OCI-M2 (cell line): ENCODE measurements around the gene PLA2G2C.

Source experiments
- DNase-seq: peaks from one replicate; lab custom pipeline; 2025; ENCODE audit not compliant: unreplicated experiment; lab: John Stamatoyannopoulos, UW

The PLA2G2C gene

DNA sequence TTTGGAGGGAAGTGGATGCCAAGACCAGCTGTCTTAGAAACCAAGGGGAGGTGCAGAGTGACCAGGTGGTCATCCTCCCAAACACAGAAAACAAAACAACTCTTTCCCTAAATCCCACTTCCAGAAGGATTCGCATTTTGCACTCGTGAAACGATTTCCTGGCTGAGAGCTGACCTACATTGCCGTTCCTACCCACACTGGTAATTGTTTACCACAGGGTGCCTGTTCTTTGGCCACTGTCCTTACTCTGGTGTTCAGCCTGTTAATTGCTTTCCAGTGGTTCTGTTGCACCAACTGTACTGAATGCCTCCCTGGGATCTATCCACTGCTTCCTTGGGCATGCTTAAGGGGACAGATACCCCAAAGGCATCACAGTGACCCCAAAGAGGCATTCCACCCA lies 23.2 kb upstream of the PLA2G2C start:
- no peak for DNase-seq

DNA sequence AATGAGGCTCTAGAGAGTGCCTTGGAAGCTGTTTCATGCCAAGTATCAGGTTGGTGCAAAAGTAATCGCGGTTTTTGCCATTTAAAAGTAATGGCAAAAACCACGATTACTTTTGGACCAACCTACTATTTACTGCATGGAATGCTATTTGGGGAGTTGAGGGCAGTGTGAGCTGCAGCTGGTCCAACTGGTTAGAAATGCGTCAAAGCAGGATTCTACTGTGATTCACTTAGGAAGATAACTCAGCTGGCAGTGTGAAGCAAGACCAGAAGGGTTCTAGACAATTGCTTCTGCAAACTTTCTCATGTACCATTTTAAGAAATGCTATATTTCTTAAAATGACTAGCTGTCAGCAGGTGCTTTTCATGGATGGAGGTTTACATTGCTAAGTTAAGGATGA lies 21.2 kb upstream of the PLA2G2C start:
- no peak for DNase-seq

DNA sequence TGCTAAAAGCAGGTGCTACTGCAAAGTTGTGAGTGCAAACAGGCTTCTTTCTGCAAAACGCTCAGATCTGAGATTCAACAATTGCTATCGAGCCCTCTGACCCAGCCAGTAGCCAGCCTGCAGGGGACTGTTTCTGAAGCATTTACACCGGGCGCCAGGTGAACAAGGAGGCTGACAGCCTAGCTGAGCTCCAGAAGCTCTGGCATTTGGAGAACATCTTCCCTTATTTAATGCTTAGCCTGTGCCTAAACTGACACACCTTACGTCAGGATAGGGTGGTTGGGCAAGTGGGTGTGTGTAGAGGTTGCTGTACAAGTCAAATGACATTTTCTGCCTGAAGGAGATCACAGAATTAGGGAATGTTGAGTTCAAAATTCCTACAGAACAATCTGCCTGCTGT lies 15.8 kb upstream of the PLA2G2C start:
- DNase-seq, result no peak

DNA sequence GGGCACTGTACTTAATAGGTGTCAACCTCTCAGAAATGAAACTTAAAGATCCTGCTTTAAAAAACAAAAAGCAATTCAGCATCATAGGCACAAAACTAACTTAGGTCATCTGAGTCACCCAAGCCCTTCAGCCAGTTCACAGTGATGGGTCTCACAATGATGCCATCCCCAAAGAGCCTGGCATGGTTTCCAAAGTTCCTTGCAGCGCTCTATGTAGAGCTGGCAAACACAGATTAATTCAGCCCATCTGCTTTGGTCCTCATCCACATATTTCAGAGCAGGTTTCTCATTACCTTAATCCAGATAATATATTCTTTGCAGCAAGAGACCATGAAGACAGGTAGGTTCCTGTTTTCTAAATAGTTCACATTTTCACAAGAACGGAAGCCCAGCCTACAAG lies 14.6 kb upstream of the PLA2G2C start:
- no peak for DNase-seq

DNA sequence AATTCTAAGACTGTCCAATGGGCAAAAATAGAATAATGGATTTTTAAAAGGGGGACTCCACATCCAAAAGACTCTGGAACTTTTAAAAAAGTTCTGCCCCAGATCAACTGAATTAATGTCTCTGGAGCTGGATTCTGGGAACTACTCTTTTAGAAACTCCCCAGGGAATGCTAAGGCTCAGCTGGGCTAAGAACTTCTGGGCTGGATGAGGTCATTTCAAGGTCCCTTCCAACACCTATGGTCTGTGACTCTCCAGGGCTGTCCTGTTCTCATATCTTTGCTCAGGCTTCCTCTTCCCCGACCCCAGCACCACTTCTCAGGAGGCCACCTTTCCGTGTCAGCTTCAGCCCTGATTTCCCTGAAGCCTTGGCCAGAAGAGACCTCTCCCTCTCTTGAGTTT lies 13.5 kb upstream of the PLA2G2C start:
- DNase-seq, result no peak

DNA sequence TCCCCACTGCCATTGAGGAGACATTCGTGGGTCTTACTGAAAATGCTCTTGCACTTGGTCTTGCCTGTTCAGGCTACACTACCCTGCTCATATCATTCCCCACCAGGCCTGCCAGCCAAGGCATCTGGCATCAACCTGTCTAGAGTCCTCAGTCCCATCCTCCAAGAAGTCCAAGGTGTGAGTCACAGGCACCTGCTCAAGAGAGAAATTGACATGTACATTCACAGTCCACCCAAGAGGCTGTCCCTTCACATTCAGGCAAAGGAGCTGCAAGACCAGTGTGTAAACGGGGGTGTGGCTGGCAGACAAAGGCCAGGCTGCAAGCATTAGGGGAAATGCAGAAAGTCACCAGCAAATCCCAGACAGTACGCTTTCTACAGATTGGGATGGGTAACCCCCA lies 13.1 kb upstream of the PLA2G2C start:
- no peak for DNase-seq

DNA sequence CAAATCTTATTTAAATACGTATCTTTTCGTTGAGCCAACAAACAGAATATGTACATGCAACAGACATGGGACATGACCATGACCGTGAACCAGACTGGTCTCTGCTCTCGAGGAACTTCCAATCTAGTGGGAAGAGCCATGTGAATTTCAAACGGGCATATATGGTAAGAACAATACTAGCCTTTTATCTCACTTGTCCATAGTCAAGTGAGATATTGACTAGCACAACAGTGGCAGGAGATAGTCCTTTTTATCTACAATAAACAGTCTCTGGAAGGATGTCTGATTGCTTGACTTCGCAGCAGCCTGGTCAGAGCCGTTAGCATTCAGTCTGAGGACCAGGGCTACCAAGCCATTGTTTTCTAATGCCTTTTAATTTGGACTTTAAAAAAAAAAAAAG lies 12.6 kb upstream of the PLA2G2C start:
- DNase-seq, result peak; percentile 26

DNA sequence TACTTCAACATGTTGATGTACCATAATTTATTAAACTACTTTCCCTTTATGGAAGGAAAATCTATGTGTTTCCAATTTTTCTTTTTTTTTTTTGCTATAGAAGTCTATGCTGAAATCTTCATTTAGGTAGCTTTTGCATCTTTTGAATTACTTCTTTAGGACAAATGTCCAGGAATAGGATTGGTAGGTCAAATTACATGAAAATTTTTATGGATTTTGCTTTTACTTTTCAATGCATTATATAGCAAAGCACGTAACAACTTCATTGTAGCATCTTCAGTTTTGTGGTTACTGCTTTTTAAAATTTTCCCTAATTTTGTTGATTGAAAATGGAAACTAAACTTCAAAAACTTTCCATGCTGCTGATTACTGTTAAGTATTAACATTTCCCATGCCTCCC lies 12.0 kb upstream of the PLA2G2C start:
- DNase-seq, result no peak

DNA sequence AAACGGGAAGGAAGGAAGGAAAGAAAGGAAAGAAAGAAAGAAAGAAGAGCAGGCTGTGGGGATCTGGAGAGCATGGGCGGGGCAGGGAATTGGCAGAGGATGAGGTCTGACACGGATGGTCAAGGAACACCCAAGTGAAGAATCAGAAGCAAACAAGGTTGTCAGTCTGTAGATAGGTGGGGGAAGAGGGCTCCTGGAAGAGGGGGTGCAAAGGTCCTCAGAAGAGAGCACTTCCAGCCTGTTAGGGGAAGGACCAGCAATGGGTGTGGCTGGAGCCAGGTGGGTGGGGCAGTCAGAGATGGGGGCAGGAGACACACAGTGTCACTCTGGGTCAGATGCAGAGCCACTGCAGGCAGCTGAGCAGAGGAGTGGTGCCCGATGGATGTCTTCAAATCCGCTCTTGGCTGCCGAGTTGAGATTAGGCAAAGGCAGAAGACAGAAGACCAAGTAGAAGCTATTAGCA lies 11.0 kb upstream of the PLA2G2C start:
- DNase-seq, result no peak

DNA sequence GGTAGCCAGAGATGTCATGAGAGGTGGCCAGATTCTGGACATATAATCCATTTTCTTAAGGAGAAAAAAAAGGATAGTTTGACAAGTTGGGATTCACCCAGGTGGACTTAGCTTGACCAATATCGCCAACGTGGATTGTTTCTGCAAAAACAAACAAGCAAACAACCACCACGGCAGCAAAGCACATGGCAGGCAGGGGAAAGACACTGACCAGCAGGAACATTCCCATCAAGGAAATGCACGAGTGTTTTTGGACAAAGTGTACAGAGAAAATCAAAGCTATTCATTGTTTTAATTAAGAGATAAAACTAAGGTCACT lies 9.1 kb upstream of the PLA2G2C start:
- no peak for DNase-seq

DNA sequence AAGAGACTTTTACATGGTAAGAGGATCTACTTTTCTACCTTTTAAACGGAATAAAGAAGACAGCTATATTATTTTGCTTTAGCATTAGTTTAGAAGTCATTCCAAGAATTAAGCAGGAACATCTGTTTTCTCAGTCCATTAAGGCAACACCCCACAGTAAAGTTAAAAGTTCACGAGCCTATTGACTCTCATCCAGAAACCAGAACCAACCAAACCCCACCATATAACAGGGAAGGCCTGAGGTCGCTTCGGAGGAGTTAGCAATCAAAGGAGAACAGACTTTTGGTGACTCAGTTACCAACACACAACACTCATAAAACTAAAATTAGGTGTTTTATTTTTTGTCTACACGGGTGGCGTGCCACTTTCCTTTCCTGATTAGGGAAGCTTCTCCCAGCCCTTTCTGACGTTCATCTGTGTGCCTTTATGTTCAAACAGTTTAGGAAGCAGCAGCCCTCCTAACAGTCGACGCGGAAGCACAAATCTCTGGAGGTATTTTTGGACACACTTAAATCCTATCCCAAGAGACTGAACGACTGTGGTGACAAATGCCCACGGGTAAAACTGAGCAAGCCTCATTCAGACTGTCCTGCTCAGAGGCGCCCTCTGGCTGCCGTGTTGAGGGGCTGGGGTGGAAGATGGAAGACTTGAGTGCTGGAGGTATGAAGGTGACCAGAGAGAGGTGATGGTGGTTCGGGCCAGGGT lies 8.6 kb upstream of the PLA2G2C start:
- no peak for DNase-seq

DNA sequence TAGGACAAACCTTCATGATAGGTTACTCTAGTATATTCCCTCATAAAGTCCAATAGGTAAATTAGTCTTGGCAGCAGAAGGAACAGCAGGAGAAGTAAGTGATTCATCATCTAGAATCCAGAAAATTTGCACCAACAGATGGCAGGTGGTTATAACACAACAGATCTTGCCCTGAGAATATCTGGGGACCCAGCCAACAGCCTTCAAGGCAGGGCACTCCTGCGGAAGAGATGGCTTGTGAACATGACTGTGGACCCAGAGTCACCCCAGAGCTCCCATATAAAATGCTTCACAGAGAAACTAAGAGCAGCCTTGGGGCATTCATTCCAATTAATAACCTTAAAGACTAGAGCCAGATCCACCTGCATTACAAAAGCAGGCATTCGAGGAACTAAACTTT lies 7.9 kb upstream of the PLA2G2C start:
- no peak for DNase-seq

DNA sequence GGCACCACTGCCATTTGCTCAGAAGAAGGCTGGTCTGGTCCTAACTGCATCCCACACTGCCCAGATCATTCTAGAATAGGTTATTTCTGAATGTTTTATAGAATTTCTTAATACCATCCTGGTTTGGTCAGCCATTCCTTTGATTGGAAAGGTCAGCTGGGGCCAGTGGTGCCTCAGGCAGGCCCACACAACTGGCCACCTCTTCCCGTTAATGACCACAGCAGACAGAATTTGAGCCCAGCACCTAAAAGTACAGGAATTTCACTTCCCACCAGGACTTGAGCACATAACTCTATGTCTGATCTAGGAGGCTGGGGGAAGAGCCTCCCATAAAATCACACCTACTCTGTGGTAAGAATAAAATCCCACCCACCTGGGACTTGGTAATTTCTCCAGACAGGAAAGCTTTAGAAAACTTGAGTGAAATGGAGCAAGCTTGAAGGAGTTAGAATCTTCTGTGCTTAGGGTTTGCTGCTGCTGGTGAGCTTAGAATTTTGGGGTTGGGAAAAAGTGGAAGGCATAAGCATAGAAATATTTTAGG lies 6.6 kb upstream of the PLA2G2C start:
- no peak for DNase-seq

DNA sequence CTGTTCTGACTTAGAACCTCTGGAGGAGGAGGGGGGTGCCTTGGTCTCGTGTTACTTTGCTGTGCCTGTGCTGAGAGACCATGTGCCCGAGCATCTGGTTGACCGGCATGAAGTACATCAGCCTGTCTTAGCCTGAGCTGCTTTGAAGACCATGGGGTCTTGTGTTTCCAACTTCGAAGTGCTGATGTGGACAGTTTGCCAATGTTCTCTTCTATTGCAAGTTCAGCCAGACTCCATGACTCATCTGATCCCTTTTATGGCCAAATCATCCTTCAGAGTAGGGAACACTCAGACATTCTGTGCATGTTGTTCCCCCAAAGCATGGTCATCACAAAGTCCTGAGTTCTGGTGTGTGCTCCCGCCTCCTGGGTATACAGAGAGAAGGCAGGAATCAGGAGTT lies 6.0 kb upstream of the PLA2G2C start:
- no peak for DNase-seq

DNA sequence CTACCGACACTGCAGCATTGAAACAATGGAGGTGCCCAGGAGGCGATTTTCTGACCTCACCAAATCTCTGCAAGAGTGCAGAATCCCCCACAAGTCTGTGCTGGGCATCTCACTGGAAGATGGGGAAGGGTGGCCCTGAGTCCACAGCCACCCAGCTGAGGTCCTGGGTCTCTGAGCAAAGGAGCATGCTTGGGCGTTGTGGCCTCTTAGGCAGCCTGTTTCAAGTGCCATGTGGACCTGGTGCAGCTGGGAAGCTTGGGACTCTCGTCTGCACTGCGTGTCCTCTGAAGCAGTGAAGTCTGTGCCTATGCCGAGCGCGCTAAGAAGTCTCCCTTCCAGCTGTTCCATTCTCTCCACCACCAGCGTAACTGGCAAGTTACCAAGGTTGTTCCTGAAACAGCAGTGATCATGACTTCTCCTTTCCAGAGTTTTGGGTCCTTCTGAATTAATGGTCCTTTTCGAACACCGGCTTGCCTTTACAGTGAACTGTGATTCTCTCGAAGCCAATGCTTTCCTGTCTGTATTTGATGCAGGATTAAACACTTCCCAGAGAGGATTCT lies 5.0 kb upstream of the PLA2G2C start:
- DNase-seq, result no peak

DNA sequence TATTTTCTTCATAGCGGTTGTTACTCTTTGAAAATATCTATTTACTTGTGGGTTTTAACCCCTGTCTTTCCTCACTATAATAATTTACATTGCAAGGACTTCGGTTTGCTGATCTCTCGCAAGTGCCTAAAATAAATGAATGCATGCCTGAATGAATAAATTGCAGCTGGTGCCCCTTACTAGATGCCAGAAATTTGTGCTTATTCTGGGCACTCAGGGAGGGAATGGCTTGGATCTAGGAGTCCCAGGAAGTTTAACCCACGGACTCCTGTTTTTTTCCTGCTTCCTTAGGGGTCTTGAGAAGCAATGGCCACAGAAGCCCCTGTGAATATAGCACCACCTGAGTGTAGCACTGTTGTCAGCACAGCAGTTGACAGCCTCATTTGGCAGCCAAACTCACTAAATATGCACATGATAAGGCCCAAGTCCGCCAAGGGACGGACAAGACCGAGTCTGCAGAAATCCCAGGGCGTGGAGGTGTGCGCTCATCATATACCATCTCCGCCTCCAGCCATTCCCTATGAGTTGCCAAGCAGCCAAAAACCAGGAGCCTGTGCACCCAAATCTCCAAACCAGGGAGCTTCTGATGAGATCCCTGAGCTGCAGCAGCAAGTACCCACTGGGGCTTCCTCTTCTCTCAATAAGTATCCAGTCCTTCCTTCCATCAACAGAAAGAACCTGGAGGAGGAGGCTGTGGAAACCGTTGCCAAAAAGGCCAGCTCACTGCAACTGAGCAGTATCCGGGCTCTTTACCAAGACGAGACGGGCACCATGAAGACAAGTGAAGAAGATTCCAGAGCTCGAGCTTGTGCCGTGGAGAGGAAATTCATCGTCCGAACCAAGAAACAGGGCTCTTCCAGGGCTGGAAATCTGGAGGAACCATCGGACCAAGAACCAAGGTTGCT lies 4.2 kb upstream of the PLA2G2C start:
- DNase-seq, result no peak

DNA sequence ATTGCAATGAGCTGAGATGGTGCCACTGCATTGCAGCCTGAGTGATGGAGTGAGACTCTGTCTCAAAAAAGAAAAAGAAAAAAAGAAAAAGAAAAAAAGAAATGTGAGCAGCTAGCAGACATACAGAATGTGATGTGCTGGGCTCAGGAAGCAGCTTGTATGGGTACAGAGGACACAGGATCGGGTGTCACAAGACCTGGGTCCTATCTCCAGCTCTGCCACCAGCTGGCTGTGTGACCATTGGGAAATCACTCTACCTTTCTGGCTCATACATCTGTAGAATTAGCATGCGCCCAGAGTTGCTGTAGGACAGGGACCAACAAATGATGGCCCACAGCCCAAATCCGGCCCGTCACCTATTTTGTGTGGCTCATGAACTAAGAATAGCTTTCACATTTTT lies 3.3 kb upstream of the PLA2G2C start:
- no peak for DNase-seq

DNA sequence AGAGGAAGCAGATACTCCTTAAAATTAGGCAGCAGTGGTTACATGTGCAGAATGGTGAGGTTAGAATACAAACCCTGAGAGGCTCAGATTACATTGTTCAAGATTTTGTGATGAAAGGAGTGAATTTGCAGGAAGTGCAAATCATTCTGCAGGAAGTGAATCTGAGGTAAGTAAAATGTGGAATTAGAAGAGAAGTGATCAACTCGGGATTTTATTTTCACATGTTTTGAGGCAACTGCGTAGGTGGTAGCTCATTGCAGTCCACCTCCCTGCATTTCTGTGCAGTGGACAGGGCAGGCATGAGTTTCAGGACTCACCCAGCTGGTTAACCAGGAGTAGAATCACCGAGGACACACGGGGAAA lies 2.1 kb upstream of the PLA2G2C start:
- DNase-seq, result no peak

DNA sequence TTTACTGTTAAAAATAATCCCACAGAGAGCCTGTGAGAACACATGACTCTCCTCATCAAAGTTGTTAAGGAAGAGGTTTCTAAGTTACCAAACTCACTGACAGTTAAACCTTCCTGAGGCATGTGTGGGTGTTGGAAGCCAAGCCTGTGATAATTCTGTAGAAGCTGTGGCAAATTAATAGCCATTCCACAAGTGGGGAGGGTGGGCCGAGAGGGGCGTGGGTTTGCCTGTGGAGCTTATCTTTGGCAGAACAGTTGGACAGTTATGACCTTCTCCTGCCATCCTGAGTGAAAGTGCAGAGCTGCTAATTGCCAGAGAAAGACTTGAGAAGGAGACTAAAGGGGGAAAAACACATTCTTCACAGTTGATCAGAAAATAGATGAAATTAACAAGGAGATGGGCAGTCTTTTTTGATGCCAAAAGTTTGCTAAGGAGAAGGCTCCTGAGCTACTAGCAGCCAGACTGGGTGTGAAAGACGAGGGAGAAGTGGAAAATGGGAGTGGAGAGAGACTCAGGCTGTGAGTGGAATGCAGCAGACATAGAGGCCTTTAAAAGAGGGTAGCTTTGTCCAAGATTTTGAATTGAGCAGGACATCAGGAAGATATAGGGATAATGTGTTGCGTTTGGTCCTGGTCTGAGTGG lies 1.6 kb upstream of the PLA2G2C start:
- peak; percentile 39 for DNase-seq

DNA sequence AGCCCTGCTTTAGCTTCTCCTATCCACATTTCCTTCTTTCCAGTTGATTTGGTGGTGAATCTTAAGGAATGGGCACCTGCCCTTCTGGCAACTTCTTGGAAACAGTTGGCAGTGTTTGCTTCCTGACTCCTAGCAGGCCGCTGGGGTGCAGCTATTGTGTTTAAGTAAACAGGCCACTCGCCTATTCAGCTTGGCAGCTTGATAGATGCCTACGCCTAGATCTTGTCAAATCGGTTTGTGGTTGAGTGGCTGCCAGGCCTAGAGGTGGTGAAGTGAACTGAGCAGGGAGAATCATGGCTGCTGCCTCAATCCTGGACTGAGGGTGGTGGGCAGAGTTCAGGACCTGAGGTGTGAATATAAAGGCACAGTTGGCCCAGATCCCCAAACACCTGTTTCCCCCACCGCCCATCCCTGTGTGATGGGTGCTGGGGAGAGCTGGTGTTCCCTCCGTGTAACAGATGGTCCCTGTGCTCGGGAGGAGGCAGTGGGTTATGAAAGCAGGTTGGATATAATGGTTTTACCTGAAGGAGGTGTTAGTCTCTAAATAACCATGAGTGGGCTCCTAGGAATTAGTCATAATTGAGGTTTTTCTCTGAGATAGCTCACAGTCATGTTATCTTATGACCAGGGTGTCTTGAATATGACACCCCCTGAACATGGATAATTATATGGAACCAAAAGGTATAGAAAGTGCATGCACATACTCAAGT lies 940 bp upstream of the PLA2G2C start:
- DNase-seq, result no peak
